ENCODE data around the gene DNAJC15.
A peak's percentile ranks its signal among the peaks of the same experiment; 100 is the strongest.
"Not testable (repeated sequence)": the region's sequence is repeated elsewhere in the genome, so short reads cannot be mapped to it uniquely, and the experiment has no call there.

Gene DNAJC15

DNA sequence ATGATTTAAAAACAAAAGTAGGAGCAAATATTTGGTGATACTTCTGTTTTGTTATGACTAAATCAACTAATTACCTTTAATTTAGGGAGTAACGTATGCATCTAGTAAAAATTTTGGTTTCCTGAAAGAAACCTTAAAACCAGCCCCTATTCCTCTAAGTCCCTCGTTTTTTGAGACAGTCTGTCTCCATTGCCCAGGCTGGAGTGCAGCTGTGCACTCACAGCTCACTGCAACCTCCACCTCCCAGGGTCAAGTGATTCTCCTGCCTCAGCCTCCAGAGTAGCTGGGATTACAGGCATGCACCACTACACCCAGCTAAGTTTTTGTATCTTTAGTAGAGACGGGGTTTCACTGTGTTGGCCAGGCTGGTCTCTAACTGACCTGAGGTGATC, 52.1 kb downstream of the DNAJC15 start:
- CTCF ChIA-PET: interaction anchor here (0.7 kb wide), 1 partner anchor 116 kb away, joined by 3 read pairs; no protein-coding TSS in a partner anchor
- not testable (repeated sequence) for H3K27ac Mint-ChIP-seq

DNA sequence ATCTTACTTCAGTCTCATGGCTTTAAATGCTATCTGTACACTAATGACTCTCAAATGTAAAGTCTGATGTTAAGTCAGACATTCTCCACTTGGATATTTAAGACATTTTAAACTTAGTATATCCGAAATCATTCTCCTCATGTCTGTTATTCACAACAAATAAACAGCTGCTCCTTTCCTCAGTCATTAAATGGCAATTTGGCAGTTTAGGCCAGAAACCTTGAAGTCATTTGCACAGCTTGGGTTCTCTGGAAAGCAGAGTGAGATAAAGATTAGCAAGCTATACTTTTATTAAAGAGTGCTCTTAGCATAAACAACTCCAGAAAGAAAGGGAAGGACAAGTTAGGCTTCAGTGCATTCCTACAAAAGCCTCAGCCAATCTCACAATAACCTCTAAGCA, 53.7 kb downstream of the DNAJC15 start:
- Mint-ChIP-seq H3K36me3 (peaks cover 33% of the 10 kb centered on the region), H3K4me3 (no peak overlapping the region), H3K9me3 (peaks cover 3% of the 10 kb centered on the region), H3K4me1 (peaks cover 20% of the 10 kb centered on the region), H3K27ac (no peak overlapping the region), H3K27me3 (no peaks in the 10 kb centered on the region)
- CTCF ChIA-PET: interaction anchor here (1.0 kb wide), 1 partner anchor 8 kb away, joined by 5 read pairs; no protein-coding TSS in a partner anchor
- DNase-seq: no peak

More for the DNA sequence above, 52.1 kb downstream of the DNAJC15 start:
- peaks cover 20% of the 10 kb centered on the region for H3K4me1 Mint-ChIP-seq
- peaks cover 30% of the 10 kb centered on the region for H3K36me3 Mint-ChIP-seq
- H3K4me3 Mint-ChIP-seq, H3K27me3 Mint-ChIP-seq, H3K9me3 Mint-ChIP-seq, DNase-seq: not testable (repeated sequence)

DNA sequence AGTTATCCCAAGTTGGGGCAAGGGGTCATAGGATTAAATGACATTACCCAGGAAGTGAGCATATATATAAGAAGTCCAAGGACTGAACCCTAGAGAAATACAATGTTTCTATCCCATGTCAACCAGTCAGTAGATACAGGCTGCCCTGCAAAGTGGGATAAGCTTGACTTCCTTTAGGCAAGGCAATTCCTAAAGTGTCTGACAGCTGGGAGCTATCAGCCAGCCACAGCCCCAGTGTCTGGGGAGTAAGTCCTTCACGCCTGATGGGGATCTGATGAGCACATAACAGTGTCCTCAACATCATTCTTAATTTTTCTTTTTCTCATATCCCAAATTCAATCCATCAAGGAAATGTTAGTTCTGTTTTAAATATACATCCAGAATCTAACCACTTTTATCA, 54.1 kb downstream of the DNAJC15 start:
- Mint-ChIP-seq H3K4me1 (peaks cover 17% of the 10 kb centered on the region), H3K27me3 (no peaks in the 10 kb centered on the region), H3K36me3 (peaks cover 30% of the 10 kb centered on the region), H3K9me3 (peaks cover 3% of the 10 kb centered on the region), H3K27ac (no peak overlapping the region), H3K4me3 (no peak overlapping the region)
- CTCF ChIA-PET: no interaction called here
- DNase-seq: no peak

DNA sequence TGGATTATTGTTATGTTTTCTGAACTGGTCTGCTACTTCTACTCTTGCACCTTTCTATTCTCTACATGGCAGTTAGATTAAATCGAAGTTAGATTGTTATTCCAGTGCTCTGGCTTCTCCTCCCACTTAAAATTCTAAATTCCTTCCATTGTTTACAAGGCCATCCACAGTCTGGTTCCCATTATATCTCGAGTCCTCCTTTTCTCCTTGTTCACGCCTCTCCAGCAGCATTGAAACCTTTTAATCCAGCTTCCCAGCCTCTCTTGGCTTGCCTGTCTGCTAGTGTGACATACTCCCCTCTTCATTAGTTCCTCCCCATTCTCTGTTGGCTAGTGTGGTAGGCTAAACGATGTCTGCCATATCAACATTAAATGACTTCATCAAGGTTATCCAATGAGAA, 54.5 kb downstream of the DNAJC15 start:
- Mint-ChIP-seq H3K36me3 (peaks cover 28% of the 10 kb centered on the region), H3K4me1 (peaks cover 17% of the 10 kb centered on the region), H3K9me3 (peaks cover 3% of the 10 kb centered on the region), H3K4me3 (no peak overlapping the region), H3K27ac (no peak overlapping the region), H3K27me3 (no peaks in the 10 kb centered on the region)
- no peak for DNase-seq
- CTCF ChIA-PET: no interaction called here

DNA sequence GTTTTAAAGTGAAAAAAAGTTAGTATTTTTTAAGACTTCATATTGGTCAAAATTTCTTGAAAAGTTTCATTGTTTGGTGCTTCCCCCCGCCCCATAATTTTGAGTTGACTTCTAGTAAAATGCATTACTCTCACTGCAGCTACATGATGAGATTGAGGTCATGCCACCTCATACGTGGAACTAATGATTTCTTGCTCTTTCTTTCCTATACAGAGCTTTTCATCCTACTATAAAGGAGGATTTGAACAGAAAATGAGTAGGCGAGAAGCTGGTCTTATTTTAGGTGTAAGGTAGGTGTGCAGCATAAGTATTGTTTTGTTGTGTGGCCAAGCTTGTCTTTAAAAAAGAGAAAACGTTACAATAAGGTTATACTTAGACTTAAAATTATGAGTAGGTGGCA, 55.0 kb downstream of the DNAJC15 start:
- Mint-ChIP-seq H3K36me3 (peaks cover 28% of the 10 kb centered on the region), H3K4me1 (peaks cover 17% of the 10 kb centered on the region), H3K4me3 (no peak overlapping the region), H3K9me3 (peaks cover 3% of the 10 kb centered on the region), H3K27me3 (no peaks in the 10 kb centered on the region), H3K27ac (no peak overlapping the region)
- CTCF ChIA-PET: no interaction called here
- no peak for DNase-seq

DNA sequence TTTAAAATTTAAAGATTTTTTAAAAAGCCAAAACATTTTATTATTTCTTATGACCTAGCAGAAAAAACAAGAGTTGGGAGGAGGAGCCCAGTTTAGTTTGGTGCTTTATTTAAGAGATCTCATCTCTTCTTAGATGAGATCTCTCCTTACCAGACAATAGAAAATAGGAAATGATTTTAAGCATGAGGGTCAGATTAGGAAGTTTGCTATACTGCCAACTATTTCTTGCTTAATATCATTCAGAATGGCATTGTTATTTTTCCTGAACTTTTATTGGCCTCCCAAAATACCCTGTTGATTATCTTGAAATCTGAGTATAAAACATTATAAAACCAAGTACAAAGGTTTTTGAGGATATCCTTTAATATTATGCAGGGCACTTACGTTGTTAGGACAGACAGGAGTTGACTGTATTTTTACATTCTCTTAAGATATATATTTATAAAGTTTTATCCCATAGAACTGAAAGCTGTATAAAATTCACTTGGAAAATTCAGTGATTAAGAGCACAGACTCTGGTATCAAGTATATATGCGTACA, 56.1 kb downstream of the DNAJC15 start:
- Mint-ChIP-seq H3K36me3 (peaks cover 28% of the 10 kb centered on the region), H3K27ac (no peak overlapping the region), H3K4me3 (no peak overlapping the region), H3K9me3 (peaks cover 3% of the 10 kb centered on the region), H3K27me3 (no peaks in the 10 kb centered on the region), H3K4me1 (peaks cover 17% of the 10 kb centered on the region)
- DNase-seq: no peak
- CTCF ChIA-PET: no interaction called here

DNA sequence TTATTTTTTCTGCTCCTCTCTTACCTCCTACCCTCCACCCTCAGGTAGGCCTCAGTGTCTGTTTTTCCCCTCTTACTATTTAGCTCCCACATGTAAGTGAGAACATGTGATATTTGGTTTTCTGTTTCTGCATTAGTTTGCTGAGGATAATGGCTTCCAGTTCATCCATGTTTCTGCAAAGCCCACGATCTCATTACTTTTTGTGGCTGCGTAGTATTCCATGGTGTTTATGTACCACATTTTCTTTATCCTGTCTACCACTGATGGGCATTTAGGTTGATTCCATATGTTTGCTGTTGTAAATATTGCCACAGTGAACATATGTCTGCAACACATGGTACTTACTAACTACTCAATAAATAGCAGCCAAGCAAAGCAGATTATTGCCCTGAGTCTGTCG, 56.8 kb downstream of the DNAJC15 start:
- no peak overlapping the region for H3K27ac Mint-ChIP-seq
- DNase-seq: no peak
- H3K27me3 Mint-ChIP-seq: no peaks in the 10 kb centered on the region
- CTCF ChIA-PET: no interaction called here
- H3K4me3 Mint-ChIP-seq: no peak overlapping the region
- H3K36me3 Mint-ChIP-seq: peaks cover 26% of the 10 kb centered on the region
- peaks cover 12% of the 10 kb centered on the region for H3K4me1 Mint-ChIP-seq
- peaks cover 3% of the 10 kb centered on the region for H3K9me3 Mint-ChIP-seq

DNA sequence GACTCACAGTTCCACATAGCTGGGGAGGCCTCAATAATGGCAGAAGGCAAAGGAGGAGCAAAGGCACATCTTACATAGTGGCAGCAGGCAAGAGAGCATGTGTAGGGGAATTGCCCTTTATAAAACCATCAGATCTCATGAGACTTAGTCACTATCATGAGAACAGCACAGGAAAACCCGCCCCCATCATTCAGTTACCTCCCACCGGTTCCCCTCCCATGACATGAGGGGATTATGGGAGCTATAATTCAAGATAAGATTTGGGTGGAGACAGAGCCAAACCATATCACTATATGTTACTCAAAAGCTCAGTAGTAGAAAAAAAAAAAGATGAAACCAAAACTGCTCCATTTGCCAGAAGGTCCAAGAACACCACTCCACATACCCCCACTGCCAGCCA, 58.5 kb downstream of the DNAJC15 start:
- no peak overlapping the region for H3K27ac Mint-ChIP-seq
- no peak for DNase-seq
- H3K27me3 Mint-ChIP-seq: no peaks in the 10 kb centered on the region
- CTCF ChIA-PET: interaction anchor here (1.0 to 3.8 kb wide), 4 partner anchors 13 to 722 kb away, joined by 3 to 15 read pairs (median 4); partner anchors contain the start of gene EPSTI1
- H3K9me3 Mint-ChIP-seq: peaks cover 3% of the 10 kb centered on the region
- H3K4me3 Mint-ChIP-seq: no peak overlapping the region
- peaks cover 2% of the 10 kb centered on the region for H3K4me1 Mint-ChIP-seq
- H3K36me3 Mint-ChIP-seq: peaks cover 26% of the 10 kb centered on the region

DNA sequence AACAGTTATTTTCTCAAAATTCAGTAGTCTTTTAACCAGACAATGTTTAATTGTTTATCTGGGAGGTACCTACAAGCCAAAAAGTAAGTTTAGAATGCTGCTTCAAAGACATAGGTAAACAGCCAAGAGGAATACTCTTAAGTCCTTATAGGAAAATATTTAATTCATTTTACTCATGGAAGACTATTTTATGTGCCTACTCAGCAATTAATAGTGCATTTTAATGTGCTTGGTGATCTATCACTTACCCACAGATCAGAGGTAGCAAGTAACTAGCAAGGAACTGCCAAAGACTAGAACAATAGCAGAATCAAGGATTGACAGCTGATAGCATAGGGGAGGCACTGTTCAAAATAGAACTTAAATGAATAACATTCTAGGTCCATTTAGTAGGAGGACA, 60.4 kb downstream of the DNAJC15 start:
- Mint-ChIP-seq H3K27me3 (no peaks in the 10 kb centered on the region), H3K27ac (no peak overlapping the region), H3K9me3 (peaks cover 3% of the 10 kb centered on the region), H3K36me3 (peaks cover 20% of the 10 kb centered on the region), H3K4me1 (peaks cover 7% of the 10 kb centered on the region), H3K4me3 (no peak overlapping the region)
- CTCF ChIA-PET: interaction anchor here (1.0 to 3.8 kb wide), 5 partner anchors 13 to 792 kb away, joined by 3 to 15 read pairs (median 4); no protein-coding TSS in a partner anchor
- no peak for DNase-seq

DNA sequence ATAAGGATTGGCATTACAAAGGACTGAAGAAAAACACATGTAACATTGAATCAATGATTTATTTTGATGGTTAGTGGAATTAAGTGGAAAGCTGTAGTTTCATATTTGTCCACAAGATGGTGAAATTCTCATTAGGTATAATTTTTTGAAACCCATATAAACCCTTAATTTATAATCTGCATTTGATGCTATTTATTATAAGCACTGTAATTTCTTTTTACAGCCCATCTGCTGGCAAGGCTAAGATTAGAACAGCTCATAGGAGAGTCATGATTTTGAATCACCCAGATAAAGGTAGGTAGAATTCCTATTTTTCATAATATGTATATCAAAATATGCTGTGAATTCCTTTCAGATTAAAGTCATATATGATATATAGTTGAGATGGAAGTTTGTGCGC, 62.2 kb downstream of the DNAJC15 start:
- peaks cover 25% of the 10 kb centered on the region for H3K36me3 Mint-ChIP-seq
- CTCF ChIA-PET: interaction anchor here (0.8 to 1.6 kb wide), 9 partner anchors 9 to 719 kb away, joined by 3 to 5 read pairs (median 3); no protein-coding TSS in a partner anchor

DNA sequence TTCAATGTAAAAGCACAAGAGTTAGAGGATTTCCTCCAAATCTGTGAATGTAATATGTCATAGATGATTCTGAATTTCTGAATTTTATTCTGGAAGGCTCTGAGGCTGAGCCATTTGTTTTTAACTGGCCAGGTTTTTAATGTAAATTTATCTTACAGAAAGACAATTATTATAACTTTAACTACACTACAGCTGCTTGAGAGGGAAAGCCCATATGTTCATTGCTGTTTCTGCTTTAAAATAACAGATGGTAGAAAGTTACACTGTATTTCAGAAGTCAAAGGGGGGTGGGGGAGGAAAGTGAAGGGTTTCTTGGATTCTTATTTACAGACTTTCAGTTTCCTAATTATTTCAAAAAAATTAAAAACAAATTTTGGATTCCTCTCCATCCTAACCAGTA, 62.8 kb downstream of the DNAJC15 start:
- no peak for DNase-seq
- Mint-ChIP-seq H3K36me3 (peaks cover 22% of the 10 kb centered on the region), H3K4me3 (no peak overlapping the region), H3K27me3 (no peaks in the 10 kb centered on the region), H3K9me3 (no peaks in the 10 kb centered on the region), H3K4me1 (peaks cover 7% of the 10 kb centered on the region), H3K27ac (no peak overlapping the region)
- CTCF ChIA-PET: interaction anchor here (1.6 kb wide), 1 partner anchor 718 kb away, joined by 5 read pairs; no protein-coding TSS in a partner anchor

More for the DNA sequence above, 62.2 kb downstream of the DNAJC15 start:
- no peak for DNase-seq
- Mint-ChIP-seq H3K9me3 (no peaks in the 10 kb centered on the region), H3K4me3 (no peak overlapping the region), H3K27me3 (no peaks in the 10 kb centered on the region), H3K4me1 (peaks cover 7% of the 10 kb centered on the region), H3K27ac (no peak overlapping the region)

DNA sequence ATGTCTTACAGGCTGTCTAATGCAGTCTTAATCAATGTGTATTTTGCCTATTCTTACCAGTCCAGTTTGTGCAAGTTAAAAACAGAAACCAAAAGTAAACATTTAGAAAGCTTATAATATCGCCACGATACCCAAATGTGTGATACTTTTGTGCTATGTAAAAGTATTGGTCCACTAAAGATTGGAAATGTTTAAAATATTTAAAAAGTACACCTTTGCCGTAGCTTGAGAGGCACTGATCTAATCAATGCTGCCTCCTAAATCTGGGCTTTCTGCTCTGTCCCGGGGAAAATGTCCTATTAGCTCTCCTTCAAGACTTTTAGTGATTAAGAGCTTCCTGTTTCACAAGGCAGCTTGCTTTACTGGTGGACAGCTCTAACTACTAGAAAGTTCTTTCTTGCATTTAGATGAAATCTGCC, 64.7 kb downstream of the DNAJC15 start:
- peak overlapping the region; percentile 32 for H3K4me3 Mint-ChIP-seq
- H3K9me3 Mint-ChIP-seq: no peaks in the 10 kb centered on the region
- CTCF ChIA-PET: interaction anchor here (1.3 kb wide), 1 partner anchor 120 kb away, joined by 3 read pairs; no protein-coding TSS in a partner anchor
- H3K4me1 Mint-ChIP-seq: peaks cover 7% of the 10 kb centered on the region
- H3K27me3 Mint-ChIP-seq: no peaks in the 10 kb centered on the region
- H3K36me3 Mint-ChIP-seq: peaks cover 26% of the 10 kb centered on the region
- peak overlapping the region; percentile 16 for H3K27ac Mint-ChIP-seq
- DNase-seq: no peak

DNA sequence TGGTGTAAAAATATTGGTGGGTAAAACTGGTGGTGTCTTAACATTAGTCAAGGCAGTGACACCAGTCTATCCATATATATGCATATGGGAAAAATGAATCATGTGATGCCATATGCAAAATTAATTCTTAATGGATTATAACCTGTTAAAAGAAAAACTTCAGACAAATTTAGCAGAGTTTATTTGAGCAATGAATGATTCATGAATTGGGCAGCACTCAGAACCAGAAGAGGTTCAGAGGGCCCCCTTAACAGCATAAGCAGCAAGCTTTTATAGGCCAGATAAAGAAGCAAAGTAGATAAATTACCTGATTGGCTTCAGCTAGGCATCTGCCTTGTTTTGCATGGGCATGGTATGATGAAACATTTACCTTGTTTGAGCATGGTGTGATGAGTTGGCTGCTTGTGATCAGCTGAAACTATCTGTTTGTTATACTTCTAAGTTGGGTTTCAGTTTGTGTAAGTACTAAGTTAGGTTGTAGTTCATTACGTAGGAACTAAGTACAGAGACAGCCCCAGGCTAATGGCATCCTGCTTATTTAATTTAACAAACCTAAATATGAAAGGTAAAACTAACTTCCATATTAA, 66.6 kb downstream of the DNAJC15 start:
- Mint-ChIP-seq H3K9me3 (no peaks in the 10 kb centered on the region), H3K4me1 (peaks cover 10% of the 10 kb centered on the region), H3K36me3 (peaks cover 26% of the 10 kb centered on the region), H3K27ac (no peak overlapping the region), H3K4me3 (no peak overlapping the region), H3K27me3 (no peaks in the 10 kb centered on the region)
- CTCF ChIA-PET: no interaction called here
- DNase-seq: no peak

DNA sequence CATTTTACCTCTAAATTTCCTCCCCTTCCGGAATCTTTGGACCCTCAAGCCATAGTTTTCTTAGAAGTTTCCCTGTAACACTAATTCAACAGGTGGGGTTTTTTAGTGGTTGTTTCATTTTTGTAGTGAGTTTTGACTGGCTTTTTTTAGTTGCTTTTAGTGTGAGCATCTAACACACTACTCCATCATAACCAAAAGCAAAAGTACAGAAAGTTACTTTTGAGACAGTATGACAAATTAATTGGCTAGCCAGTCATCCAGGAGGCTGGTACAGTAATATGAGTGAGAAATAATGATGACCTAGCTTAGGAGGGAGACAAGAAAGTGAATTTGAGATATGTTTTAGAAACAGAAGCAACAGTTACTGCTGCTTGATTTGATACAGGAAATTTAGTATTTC, 71.5 kb downstream of the DNAJC15 start:
- CTCF ChIA-PET: interaction anchor here (1.3 kb wide), 1 partner anchor 13 kb away, joined by 3 read pairs; no protein-coding TSS in a partner anchor
- no peak overlapping the region for H3K4me3 Mint-ChIP-seq

More for the DNA sequence above, 71.5 kb downstream of the DNAJC15 start:
- Mint-ChIP-seq H3K36me3 (peaks cover 14% of the 10 kb centered on the region), H3K4me1 (peaks cover 5% of the 10 kb centered on the region), H3K27ac (no peak overlapping the region), H3K9me3 (no peaks in the 10 kb centered on the region), H3K27me3 (no peaks in the 10 kb centered on the region)
- DNase-seq: no peak

Measured in activated naive CD4-positive, alpha-beta T cell treated with anti-CD3 and anti-CD28 coated beads, Interleukin-2, amount 10 ng/mL, durations not matched to agents 7 days and 5 days (primary cell).